ENCODE results near the gene TREML1. TPM values are rescaled to one million over a fixed set of nuclear protein-coding genes. Genes with fewer than 3 reads are reported as not detected.
A peak's percentile ranks its signal among the peaks of the same experiment; 100 is the strongest.
"Not testable (repeated sequence)": the region's sequence is repeated elsewhere in the genome, so short reads cannot be mapped to it uniquely, and the experiment has no call there.

Gene TREML1
- total RNA-seq, 1 donor from 2014 or later, result not detected

DNA sequence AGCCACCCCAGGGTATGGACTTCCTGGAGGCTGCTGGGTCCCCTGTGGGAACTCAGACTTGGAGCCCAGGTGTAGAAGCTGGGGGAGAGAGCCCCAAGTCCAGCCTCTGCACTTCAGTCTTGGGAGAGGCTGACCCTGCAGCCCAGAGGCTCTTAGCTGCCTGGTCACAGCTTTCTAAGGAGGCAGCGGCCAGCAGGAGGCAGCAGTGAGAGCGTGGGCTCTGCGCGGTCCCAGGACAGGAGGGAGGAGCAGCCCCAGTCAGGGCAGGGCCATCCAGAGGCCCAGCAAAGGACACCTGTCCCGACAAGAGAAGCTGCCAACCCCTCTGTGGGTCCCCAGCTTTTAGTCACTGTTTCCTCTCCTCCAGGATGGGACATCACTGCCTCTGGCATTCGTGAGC, 37.4 kb upstream of the TREML1 start:
- H3K27me3 Mint-ChIP-seq (ENCODE audit: unreplicated experiment), result peaks cover 3% of the 10 kb centered on the region

DNA sequence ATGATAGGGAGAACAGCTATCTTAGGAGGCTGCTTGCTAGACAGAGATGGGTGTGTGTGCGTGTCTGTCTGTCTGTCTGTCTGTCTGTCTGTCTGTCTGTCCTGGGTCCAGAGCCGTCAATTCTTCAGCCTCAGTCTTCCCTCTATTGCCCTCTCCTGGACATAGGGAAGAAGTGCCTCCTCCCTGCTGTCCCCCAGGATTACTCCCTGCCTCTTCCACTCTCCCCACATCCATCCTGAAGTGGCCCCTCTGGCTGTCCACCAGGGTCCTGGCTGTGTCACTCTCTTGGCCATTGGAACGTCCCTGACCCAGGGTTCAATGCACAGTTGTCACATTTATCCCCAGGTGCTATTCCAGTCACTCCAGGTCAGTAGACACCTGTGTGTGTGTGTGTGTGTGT, 36.6 kb upstream of the TREML1 start:
- peaks cover 4% of the 10 kb centered on the region for H3K9me3 Mint-ChIP-seq (ENCODE audit: unreplicated experiment)
- H3K4me1 Mint-ChIP-seq (ENCODE audit: low read depth, unreplicated experiment), result no peaks in the 10 kb centered on the region
- no peak overlapping the region for H3K4me3 Mint-ChIP-seq (ENCODE audit: unreplicated experiment)
- no peak overlapping the region for H3K27ac Mint-ChIP-seq (ENCODE audit: unreplicated experiment)
- peaks cover 3% of the 10 kb centered on the region for H3K27me3 Mint-ChIP-seq (ENCODE audit: unreplicated experiment)
- peaks cover 9% of the 10 kb centered on the region for H3K36me3 Mint-ChIP-seq (ENCODE audit: unreplicated experiment)
- TF ChIP-seq, protein P1, sequence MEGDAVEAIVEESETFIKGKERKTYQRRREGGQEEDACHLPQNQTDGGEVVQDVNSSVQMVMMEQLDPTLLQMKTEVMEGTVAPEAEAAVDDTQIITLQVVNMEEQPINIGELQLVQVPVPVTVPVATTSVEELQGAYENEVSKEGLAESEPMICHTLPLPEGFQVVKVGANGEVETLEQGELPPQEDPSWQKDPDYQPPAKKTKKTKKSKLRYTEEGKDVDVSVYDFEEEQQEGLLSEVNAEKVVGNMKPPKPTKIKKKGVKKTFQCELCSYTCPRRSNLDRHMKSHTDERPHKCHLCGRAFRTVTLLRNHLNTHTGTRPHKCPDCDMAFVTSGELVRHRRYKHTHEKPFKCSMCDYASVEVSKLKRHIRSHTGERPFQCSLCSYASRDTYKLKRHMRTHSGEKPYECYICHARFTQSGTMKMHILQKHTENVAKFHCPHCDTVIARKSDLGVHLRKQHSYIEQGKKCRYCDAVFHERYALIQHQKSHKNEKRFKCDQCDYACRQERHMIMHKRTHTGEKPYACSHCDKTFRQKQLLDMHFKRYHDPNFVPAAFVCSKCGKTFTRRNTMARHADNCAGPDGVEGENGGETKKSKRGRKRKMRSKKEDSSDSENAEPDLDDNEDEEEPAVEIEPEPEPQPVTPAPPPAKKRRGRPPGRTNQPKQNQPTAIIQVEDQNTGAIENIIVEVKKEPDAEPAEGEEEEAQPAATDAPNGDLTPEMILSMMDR (IDR thresholded peaks at IDR 0.05; ENCODE audit: partially characterized antibody, unreplicated experiment), result no peak
- no peak for DNase-seq

More for the DNA sequence above, 37.4 kb upstream of the TREML1 start:
- Mint-ChIP-seq H3K4me1 (ENCODE audit: low read depth, unreplicated experiment) (no peaks in the 10 kb centered on the region), H3K27ac (ENCODE audit: unreplicated experiment) (no peak overlapping the region), H3K4me3 (ENCODE audit: unreplicated experiment) (no peak overlapping the region), H3K36me3 (ENCODE audit: unreplicated experiment) (peaks cover 9% of the 10 kb centered on the region), H3K9me3 (ENCODE audit: unreplicated experiment) (peaks cover 4% of the 10 kb centered on the region)
- DNase-seq, result peak; percentile 32
- TF ChIP-seq, protein P1 (IDR thresholded peaks at IDR 0.05; ENCODE audit: partially characterized antibody, unreplicated experiment), result peak; percentile 32

DNA sequence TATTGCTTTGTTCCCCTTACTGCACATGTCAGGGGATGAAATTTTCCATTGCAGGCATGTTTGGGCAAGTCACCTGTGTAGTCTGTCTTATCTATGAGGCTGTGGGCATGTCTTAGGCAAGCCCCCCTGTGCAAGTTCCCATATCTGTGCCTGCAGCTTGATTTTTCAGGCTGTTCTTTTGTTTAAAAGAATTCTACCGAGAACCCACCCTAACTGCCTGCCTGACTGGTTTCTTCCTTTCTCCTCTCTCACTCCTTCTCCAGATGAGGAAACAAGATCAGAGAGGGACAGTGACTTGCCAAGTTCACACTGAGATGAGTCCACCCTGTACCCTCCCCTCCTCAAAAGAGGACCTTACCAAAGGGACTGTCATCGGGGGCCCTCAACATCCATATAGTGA, 35.8 kb upstream of the TREML1 start:
- Mint-ChIP-seq H3K4me1 (ENCODE audit: low read depth, unreplicated experiment) (no peaks in the 10 kb centered on the region), H3K36me3 (ENCODE audit: unreplicated experiment) (peaks cover 9% of the 10 kb centered on the region), H3K4me3 (ENCODE audit: unreplicated experiment) (no peak overlapping the region), H3K27me3 (ENCODE audit: unreplicated experiment) (peaks cover 3% of the 10 kb centered on the region), H3K27ac (ENCODE audit: unreplicated experiment) (no peak overlapping the region), H3K9me3 (ENCODE audit: unreplicated experiment) (peaks cover 4% of the 10 kb centered on the region)
- TF ChIP-seq, protein P1 (IDR thresholded peaks at IDR 0.05; ENCODE audit: partially characterized antibody, unreplicated experiment), result no peak
- DNase-seq, result no peak

DNA sequence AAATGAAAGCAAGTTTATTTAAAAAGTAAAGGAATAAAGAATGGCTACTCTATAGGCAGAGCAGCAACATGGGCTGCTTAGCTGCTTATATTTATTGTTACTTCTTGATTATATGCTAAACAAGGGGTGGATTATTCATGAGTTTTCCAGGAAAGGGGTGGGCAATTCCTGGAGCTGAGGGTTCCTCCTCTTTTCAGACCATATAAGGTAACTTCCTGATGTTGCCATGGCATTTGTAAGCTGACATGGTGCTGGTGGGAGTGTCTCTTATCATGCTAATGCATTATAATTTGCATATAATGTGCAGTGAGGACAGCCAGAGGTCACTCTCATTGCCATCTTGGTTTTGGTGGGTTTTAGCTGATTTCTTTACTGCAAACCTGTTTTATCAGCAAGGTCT, 34.9 kb upstream of the TREML1 start:
- H3K27me3 Mint-ChIP-seq (ENCODE audit: unreplicated experiment); H3K36me3 Mint-ChIP-seq (ENCODE audit: unreplicated experiment); H3K27ac Mint-ChIP-seq (ENCODE audit: unreplicated experiment); H3K4me1 Mint-ChIP-seq (ENCODE audit: low read depth, unreplicated experiment); DNase-seq; H3K9me3 Mint-ChIP-seq (ENCODE audit: unreplicated experiment); H3K4me3 Mint-ChIP-seq (ENCODE audit: unreplicated experiment): not testable (repeated sequence)

DNA sequence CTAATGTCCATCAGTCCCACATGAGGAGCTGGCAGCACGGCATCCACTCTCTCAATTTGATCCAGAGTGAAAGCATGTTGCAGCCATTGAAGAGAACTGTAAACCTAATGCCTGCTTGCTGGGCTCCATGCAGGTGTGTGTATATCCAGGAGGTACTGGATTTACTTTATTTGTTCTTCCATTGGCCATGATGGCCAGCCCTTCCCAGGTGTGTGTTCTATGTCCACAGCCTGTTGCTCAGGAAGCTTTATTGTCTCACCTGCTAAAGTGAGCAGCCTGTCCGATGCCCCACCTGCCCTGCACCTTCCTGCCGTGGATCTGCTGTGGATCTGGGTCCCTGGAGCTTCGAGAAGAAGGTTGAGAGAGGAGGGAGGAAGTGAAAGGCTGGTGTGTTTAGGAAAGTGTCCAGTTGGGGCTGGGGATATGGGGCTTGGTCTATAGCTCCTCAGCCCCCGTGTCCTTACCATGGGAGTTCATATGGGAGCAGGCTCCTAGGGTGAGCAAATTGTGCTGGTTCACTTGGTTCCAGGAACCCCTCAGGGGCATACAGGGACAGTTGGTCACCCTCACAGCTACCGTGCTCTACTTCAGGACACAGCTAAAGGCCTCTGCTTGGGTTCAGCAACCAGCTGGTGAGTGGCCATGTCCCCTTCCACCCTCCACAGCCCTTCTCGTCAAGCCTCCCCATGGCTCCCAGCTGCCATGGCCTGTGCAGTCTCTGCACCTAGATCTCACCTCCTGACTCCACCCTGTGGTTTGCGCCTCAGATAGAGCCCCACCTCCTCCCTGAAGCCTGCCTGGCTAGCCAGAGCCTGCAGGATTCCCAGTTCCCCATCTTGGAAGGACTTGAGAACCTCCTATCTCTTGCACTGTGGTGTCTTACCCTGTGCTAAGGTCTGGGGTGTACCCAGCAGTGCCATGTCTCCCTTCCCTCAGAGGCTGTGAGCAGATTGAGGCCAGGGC, 34.1 kb upstream of the TREML1 start:
- H3K4me3 Mint-ChIP-seq (ENCODE audit: unreplicated experiment), result no peak overlapping the region
- TF ChIP-seq, protein P1 (IDR thresholded peaks at IDR 0.05; ENCODE audit: partially characterized antibody, unreplicated experiment), result no peak
- peaks cover 4% of the 10 kb centered on the region for H3K27me3 Mint-ChIP-seq (ENCODE audit: unreplicated experiment)
- H3K27ac Mint-ChIP-seq (ENCODE audit: unreplicated experiment), result no peak overlapping the region
- H3K36me3 Mint-ChIP-seq (ENCODE audit: unreplicated experiment), result peaks cover 9% of the 10 kb centered on the region
- DNase-seq, result no peak
- peaks cover 4% of the 10 kb centered on the region for H3K9me3 Mint-ChIP-seq (ENCODE audit: unreplicated experiment)
- H3K4me1 Mint-ChIP-seq (ENCODE audit: low read depth, unreplicated experiment), result no peaks in the 10 kb centered on the region
